Lung (tissue), 12 donors: ENCODE data around the gene HECTD2. TPM values are rescaled to one million over a fixed set of nuclear protein-coding genes. Genes with fewer than 3 reads are reported as not detected.

Source experiments
- ATAC-seq: fragments of 200-7000 bp; cut with Tn5 transposase; one replicate; pipeline ENCODE4 v1.9.1; 2020; ENCODE audit warnings: moderate number of reproducible peaks; ENCODE audit not compliant: insufficient read depth, low FRiP score
- DNase-seq, 3 donors: peaks; one replicate each; pipeline ENCODE4 v3.0.0-alpha.2; 2013 to 2017
- H3K27ac ChIP-seq, 2 donors: one replicate each; pipeline ENCODE4 v1.5.1; 2013; ENCODE audit warnings: mild to moderate bottlenecking in 2 of 2, moderate library complexity in 2 of 2, control low read depth in 1 of 2, inconsistent platforms in 1 of 2, low read depth in 1 of 2, low read length in 1 of 2
- H3K27me3 ChIP-seq, 3 donors: one replicate each; pipeline ENCODE4 v1.5.1; 2013; ENCODE audit warnings: low read length in 2 of 3; ENCODE audit not compliant: control insufficient read depth in 3 of 3, insufficient read depth in 3 of 3
- H3K36me3 ChIP-seq, 4 donors: one replicate each; pipeline ENCODE4 v1.5.1; 2013; ENCODE audit warnings: low read length in 4 of 4, mild to moderate bottlenecking in 1 of 4, moderate library complexity in 1 of 4; ENCODE audit not compliant: control insufficient read depth in 4 of 4, insufficient read depth in 4 of 4
- H3K4me1 ChIP-seq, 5 donors: one replicate each; pipeline ENCODE4 v1.5.1; 2013; ENCODE audit warnings: low read length in 5 of 5, mild to moderate bottlenecking in 2 of 5, moderate library complexity in 1 of 5; ENCODE audit not compliant: control insufficient read depth in 5 of 5, insufficient read depth in 5 of 5
- H3K4me3 ChIP-seq: one replicate; pipeline ENCODE4 v1.5.1; 2013; ENCODE audit warnings: mild to moderate bottlenecking, control low read depth, moderate library complexity
- H3K9ac ChIP-seq, 2 donors: one replicate each; pipeline ENCODE4 v1.5.1; 2013; ENCODE audit warnings: low read length in 2 of 2, control low read depth in 1 of 2; ENCODE audit not compliant: insufficient read depth in 1 of 2
- H3K9me3 ChIP-seq, 4 donors: one replicate each; pipeline ENCODE4 v1.5.1; 2013; ENCODE audit warnings: low read length in 3 of 4, mild to moderate bottlenecking in 1 of 4, moderate library complexity in 1 of 4; ENCODE audit not compliant: control insufficient read depth in 4 of 4, insufficient read depth in 3 of 4
- WGBS, 2 donors: extraction: QIAGEN DNeasy Blood & Tissue Kit; methylation state at CpG; one replicate each; pipeline ENCODE4 v1.1.7; 2013; 5-methylcytosine and 5-hydroxymethylcytosine counted together
- polyA plus RNA-seq, 2 donors: library from polyadenylated mRNA; stranded (reverse); fragments of 200-250 nt; gene quantifications; one replicate each; pipeline ENCODE4 v1.2.1, GENCODE V29; 2013
- total RNA-seq, 2 donors: library from RNA; depleted of rRNA in 1 of 2; stranded (reverse); fragments of >200 nt in 1 of 2; gene quantifications; one replicate each; pipeline ENCODE4 v1.2.1, GENCODE V29; 2014 to 2021
- TF ChIP-seq, protein P1 (sequence below): IDR thresholded peaks from 2 replicates; pipeline ENCODE4 v1.5.1; 2012; ENCODE audit warnings: mild to moderate bottlenecking; ENCODE audit errors: control extremely low read depth, extremely low read depth
- donor health status: control.
- donor health status: control.
- donor health status: Bipolar disorder and iron deficiency.
- donor health status: healthy.
- donor health status: DM: yes; HTN: yes; CAD: no.

Gene HECTD2
- total and polyA plus RNA-seq, 4 donors = 3.1 to 50.8 (median 7.2) TPM

DNA sequence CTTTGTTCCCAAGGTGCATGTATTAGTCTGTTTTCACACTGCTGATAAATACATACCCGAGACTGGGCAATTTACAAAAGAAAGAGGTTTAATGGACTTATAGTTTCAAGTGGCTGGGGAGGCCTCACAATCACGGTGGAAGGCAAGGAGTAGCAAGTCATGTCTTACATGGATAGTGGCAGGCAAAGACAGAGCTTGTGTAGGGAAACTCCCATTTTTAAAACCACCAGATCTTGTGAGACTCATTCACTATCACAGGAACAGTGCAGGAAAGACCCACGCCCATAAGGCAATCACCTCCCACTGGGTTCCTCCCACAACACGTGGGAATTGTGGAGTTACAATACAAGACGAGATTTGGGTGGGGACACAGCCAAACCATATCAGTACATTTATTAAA, 129.8 kb downstream of the HECTD2 start:
- Histone ChIP-seq H3K27me3 (no peaks in the 10 kb centered on the region), H3K27ac (no peak overlapping the region), H3K4me1 (peaks cover 0 to 67% (median 21%) of the 10 kb centered on the region in 5 donors), H3K36me3 (no peaks in the 10 kb centered on the region), H3K4me3 (no peak overlapping the region), H3K9ac (no peak overlapping the region), H3K9me3 (peaks cover 0 to 4% (median 0%) of the 10 kb centered on the region in 4 donors)
- TF ChIP-seq, protein P1, sequence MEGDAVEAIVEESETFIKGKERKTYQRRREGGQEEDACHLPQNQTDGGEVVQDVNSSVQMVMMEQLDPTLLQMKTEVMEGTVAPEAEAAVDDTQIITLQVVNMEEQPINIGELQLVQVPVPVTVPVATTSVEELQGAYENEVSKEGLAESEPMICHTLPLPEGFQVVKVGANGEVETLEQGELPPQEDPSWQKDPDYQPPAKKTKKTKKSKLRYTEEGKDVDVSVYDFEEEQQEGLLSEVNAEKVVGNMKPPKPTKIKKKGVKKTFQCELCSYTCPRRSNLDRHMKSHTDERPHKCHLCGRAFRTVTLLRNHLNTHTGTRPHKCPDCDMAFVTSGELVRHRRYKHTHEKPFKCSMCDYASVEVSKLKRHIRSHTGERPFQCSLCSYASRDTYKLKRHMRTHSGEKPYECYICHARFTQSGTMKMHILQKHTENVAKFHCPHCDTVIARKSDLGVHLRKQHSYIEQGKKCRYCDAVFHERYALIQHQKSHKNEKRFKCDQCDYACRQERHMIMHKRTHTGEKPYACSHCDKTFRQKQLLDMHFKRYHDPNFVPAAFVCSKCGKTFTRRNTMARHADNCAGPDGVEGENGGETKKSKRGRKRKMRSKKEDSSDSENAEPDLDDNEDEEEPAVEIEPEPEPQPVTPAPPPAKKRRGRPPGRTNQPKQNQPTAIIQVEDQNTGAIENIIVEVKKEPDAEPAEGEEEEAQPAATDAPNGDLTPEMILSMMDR = no peak
- whole genome bisulfite sequencing, 2 donors = 84 to 89% methylated on average over 5 of the region's 5 CpGs
- ATAC-seq (no peak), DNase-seq (no peak)

DNA sequence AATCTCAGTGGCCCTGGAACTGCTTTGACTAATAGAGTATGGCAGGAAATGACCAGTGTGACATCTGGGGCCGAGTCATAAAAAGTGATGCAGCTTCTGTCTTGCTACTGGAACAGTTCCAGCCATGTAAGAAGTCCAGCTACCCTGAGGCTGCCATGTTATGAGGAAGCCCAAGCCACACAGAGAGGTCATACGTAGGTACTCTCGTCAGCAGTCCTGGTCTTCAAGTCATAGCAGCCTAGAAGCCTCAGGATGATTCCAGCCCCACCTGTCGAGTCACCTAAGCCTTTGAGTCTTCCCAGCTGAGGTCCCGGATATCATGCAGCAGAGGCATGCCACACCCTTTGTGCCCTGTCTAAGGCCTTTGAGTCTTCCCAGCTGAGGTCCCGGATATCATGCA, 130.6 kb downstream of the HECTD2 start:
- WGBS, 2 donors = 73 to 85% methylated on average over 6 of the region's 6 CpGs
- ATAC-seq (no peak), DNase-seq (peak in 1 of 3 donors; percentile 54)
- Histone ChIP-seq H3K9ac (no peak overlapping the region), H3K4me3 (no peak overlapping the region), H3K4me1 (peaks cover 0 to 75% (median 21%) of the 10 kb centered on the region in 5 donors), H3K9me3 (peaks cover 0 to 4% (median 0%) of the 10 kb centered on the region in 4 donors), H3K36me3 (no peaks in the 10 kb centered on the region), H3K27me3 (no peaks in the 10 kb centered on the region), H3K27ac (no peak overlapping the region)
- TF ChIP-seq, protein P1 = no peak

DNA sequence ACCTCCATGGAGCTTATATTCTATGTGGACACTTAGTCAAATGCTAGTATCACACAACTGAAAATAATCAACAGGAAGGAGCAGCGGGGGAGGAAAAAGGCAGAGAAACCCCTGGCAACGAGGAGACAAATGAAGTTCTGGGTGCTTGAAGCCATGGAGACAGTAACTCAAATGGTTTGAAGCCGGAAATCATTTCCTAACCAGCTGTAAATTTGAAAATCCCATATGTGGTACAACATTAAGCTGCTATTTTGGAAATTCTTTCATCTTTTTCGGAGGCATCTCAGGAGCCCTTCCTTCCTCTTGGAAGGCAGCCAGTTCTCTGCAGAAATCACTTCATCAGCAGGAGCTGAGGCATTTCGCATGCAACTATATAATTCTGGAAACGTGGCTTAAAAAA, 131.3 kb downstream of the HECTD2 start:
- H3K36me3 ChIP-seq = no peaks in the 10 kb centered on the region
- H3K27me3 ChIP-seq = no peaks in the 10 kb centered on the region
- H3K27ac ChIP-seq = no peak overlapping the region
- H3K4me3 ChIP-seq = no peak overlapping the region
- no peak for ATAC-seq
- 37 to 42% methylated on average over 6 of the region's 6 CpGs for WGBS, 2 donors
- no peak overlapping the region for H3K9ac ChIP-seq
- peak; percentile 92 to 99 (median 99) for DNase-seq
- peaks cover 0 to 4% (median 0%) of the 10 kb centered on the region in 4 donors for H3K9me3 ChIP-seq
- H3K4me1 ChIP-seq = peaks cover 0 to 77% (median 19%) of the 10 kb centered on the region in 5 donors
- TF ChIP-seq, protein P1 = no peak

DNA sequence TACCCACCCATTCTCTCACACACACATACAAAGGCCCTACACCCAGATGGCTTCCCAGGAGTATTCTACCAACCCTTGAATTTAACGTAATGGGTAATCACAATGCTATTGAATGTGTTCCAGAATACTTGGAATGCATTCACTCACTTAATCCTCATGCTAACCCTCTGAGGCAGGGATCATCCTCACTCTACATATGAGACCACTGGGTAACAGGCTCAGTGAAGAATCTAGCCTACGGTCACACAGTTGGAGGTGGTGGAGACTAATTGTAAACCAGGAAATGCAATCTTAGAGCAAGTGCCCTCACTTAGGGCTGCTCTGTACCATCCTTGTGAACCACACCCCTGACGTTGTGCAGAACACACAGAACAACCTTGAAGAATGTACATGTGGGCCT, 135.2 kb downstream of the HECTD2 start:
- WGBS, 2 donors = 71 to 83% methylated on average over 3 of the region's 3 CpGs
- H3K27ac ChIP-seq = no peak overlapping the region

More for the DNA sequence above, 135.2 kb downstream of the HECTD2 start:
- Histone ChIP-seq H3K9me3 (peaks cover 0 to 4% (median 0%) of the 10 kb centered on the region in 4 donors), H3K36me3 (no peaks in the 10 kb centered on the region), H3K4me3 (no peak overlapping the region), H3K9ac (no peak overlapping the region), H3K4me1 (peaks cover 0 to 65% (median 15%) of the 10 kb centered on the region in 5 donors), H3K27me3 (no peaks in the 10 kb centered on the region)
- ATAC-seq = no peak
- peak in 2 of 3 donors; percentile 63 to 69 for DNase-seq
- TF ChIP-seq, protein P1 = no peak
